ENCODE measurements around the gene DNAJC1.

Gene DNAJC1

GRCh38 chr10:21920633-21921032 is 82.9 kb downstream of the DNAJC1 start:
- POLR2A ChIA-PET, result no interaction called here
- H3K36me3 ChIP-seq (ENCODE audit: control insufficient read depth in 2 of 2, insufficient read depth in 1 of 2, low read length in 2 of 2), result no peaks in the 10 kb centered on the region
- 0 out of 2 replicates have a peak, but pooled peaks have one; percentile 23 for TF ChIP-seq WT1 (tag by site-specific recombination; IDR thresholded peaks at IDR 0.05)
- TF ChIP-seq ZNF266 (tag by site-specific recombination; IDR thresholded peaks at IDR 0.05; ENCODE audit: low read depth), result 0 out of 2 replicates have a peak, but pooled peaks have one; percentile 8
- 0 out of 2 replicates have a peak, but pooled peaks have one; percentile 8 for TF ChIP-seq ZBTB17 (tag by site-specific recombination; IDR thresholded peaks at IDR 0.05)
- peak; percentile 92 for TF ChIP-seq FEZF1 (tag by site-specific recombination; IDR thresholded peaks at IDR 0.05)
- TF ChIP-seq, protein P1, sequence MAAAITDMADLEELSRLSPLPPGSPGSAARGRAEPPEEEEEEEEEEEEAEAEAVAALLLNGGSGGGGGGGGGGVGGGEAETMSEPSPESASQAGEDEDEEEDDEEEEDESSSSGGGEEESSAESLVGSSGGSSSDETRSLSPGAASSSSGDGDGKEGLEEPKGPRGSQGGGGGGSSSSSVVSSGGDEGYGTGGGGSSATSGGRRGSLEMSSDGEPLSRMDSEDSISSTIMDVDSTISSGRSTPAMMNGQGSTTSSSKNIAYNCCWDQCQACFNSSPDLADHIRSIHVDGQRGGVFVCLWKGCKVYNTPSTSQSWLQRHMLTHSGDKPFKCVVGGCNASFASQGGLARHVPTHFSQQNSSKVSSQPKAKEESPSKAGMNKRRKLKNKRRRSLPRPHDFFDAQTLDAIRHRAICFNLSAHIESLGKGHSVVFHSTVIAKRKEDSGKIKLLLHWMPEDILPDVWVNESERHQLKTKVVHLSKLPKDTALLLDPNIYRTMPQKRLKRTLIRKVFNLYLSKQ (tag by site-specific recombination; IDR thresholded peaks at IDR 0.05; ENCODE audit: borderline replicate concordance), result no peak
- TF ChIP-seq YY1 (tag by site-specific recombination; IDR thresholded peaks at IDR 0.05), result no peak
- 0 out of 2 replicates have a peak, but pooled peaks have one; percentile 22 for TF ChIP-seq ZNF843 (tag by site-specific recombination; IDR thresholded peaks at IDR 0.05)
- peak; percentile 70 for TF ChIP-seq IKZF3 (tag by site-specific recombination; IDR thresholded peaks at IDR 0.05)
- peak; percentile 73 for TF ChIP-seq PRDM6 (tag by site-specific recombination; IDR thresholded peaks at IDR 0.05)
- no peak for TF ChIP-seq TRIM28 (IDR thresholded peaks at IDR 0.05; ENCODE audit: borderline replicate concordance, low read length)
- H3K9me3 ChIP-seq (ENCODE audit: control insufficient read depth, insufficient read depth, low read depth, low read length), result no peaks in the 10 kb centered on the region
- H3K4me3 ChIP-seq (ENCODE audit: low read depth, low read length), result no peak overlapping the region
- H3K27ac ChIP-seq (ENCODE audit: extremely low read depth, low read depth, low read length), result no peak overlapping the region
- peaks cover 21% of the 10 kb centered on the region; the same call in 1 of the 2 replicates for H3K4me1 ChIP-seq (ENCODE audit: control insufficient read depth, insufficient read depth, low read length)
- CTCF ChIA-PET, result interaction anchor here (0.6 to 0.7 kb wide), 2 partner anchors 83 to 1032 kb away, joined by 3 read pairs; no protein-coding TSS in a partner anchor

DNA sequence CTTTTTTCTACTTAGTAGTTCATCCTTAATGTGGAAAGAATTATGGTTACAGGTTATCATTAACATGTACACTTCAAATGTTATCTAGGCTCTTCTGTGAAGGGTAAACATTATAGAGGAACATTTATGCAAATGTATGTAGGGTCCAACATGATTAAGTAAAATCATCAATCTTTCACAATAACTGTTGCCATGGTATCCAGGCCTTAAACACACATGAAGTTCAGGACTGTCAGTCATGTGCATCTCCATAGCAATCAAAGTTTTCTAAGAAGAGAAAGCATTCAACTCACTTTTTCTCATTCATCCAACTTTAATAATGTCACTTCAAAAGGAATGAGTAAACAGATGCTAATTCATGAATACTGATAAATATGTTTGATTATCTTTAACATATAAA is 83.6 kb downstream of the DNAJC1 start:
- CTCF ChIA-PET, result interaction anchor here (0.6 kb wide), 1 partner anchor 1033 kb away, joined by 3 read pairs; no protein-coding TSS in a partner anchor

More for the DNA sequence above, 83.6 kb downstream of the DNAJC1 start:
- no peaks in the 10 kb centered on the region for H3K36me3 ChIP-seq (ENCODE audit: control insufficient read depth in 2 of 2, insufficient read depth in 1 of 2, low read length in 2 of 2)
- POLR2A ChIA-PET, result no interaction called here
- no peak overlapping the region for H3K27ac ChIP-seq (ENCODE audit: extremely low read depth, low read depth, low read length)
- no peak for TF ChIP-seq ZNF324 (tag by site-specific recombination; IDR thresholded peaks at IDR 0.05)
- peak; percentile 23; the same call in 1 of the 2 replicates for TF ChIP-seq SCRT2 (tag by site-specific recombination; IDR thresholded peaks at IDR 0.05)
- no peak for TF ChIP-seq ZXDB (tag by site-specific recombination; IDR thresholded peaks at IDR 0.05)
- no peak for TF ChIP-seq ZNF133 (tag by site-specific recombination; IDR thresholded peaks at IDR 0.05)
- no peak for TF ChIP-seq YY2 (tag by site-specific recombination; IDR thresholded peaks at IDR 0.05)
- TF ChIP-seq ZNF248 (tag by site-specific recombination; IDR thresholded peaks at IDR 0.05), result no peak
- no peak for TF ChIP-seq ZNF629 (tag by site-specific recombination; IDR thresholded peaks at IDR 0.05)
- TF ChIP-seq TCF7L2 (IDR thresholded peaks at IDR 0.05; ENCODE audit: borderline replicate concordance, low read depth, low read length), result no peak
- no peak for TF ChIP-seq ZNF175 (tag by site-specific recombination; IDR thresholded peaks at IDR 0.05)
- TF ChIP-seq SALL2 (tag by site-specific recombination; IDR thresholded peaks at IDR 0.05; ENCODE audit: borderline replicate concordance), result no peak
- TF ChIP-seq SP3 (tag by site-specific recombination; IDR thresholded peaks at IDR 0.05), result no peak
- no peak for TF ChIP-seq ZNF596 (tag by site-specific recombination; IDR thresholded peaks at IDR 0.05)
- no peak for TF ChIP-seq TRIM28 (IDR thresholded peaks at IDR 0.05; ENCODE audit: borderline replicate concordance, low read length)
- TF ChIP-seq ZBTB7A (tag by site-specific recombination; IDR thresholded peaks at IDR 0.05; ENCODE audit: low read depth), result no peak
- peak; percentile 14; the same call in 1 of the 2 replicates for TF ChIP-seq PRDM6 (tag by site-specific recombination; IDR thresholded peaks at IDR 0.05)
- no peak for TF ChIP-seq ZBTB49 (tag by site-specific recombination; IDR thresholded peaks at IDR 0.05; ENCODE audit: low read depth)
- H3K4me3 ChIP-seq (ENCODE audit: low read depth, low read length), result no peak overlapping the region
- H3K9me3 ChIP-seq (ENCODE audit: control insufficient read depth, insufficient read depth, low read depth, low read length), result no peaks in the 10 kb centered on the region
- peaks cover 21% of the 10 kb centered on the region; the same call in 1 of the 2 replicates for H3K4me1 ChIP-seq (ENCODE audit: control insufficient read depth, insufficient read depth, low read length)
